A549 (cell line): Measurements from ENCODE around the gene RIT1. TPM values are rescaled to one million over a fixed set of nuclear protein-coding genes. Genes with fewer than 3 reads are reported as not detected.
A peak's percentile ranks its signal among the peaks of the same experiment; 100 is the strongest.

ENCODE experiments used
- BHLHE40 ChIP-seq: IDR thresholded peaks from 2 replicates; pipeline ENCODE4 v1.6.1; 2012; ENCODE audit warnings: low read depth, low read length, inconsistent platforms
- CBX8 ChIP-seq: fragments of 200-600 bp; sonication (generic); IDR thresholded peaks from 2 replicates; pipeline ENCODE4 v1.6.1; 2016
- CHD2 ChIP-seq: fragments of 150-350 bp; IDR thresholded peaks from 2 replicates; pipeline ENCODE4 v1.6.1; 2014; ENCODE audit warnings: low read length; ENCODE audit not compliant: partially characterized antibody
- EP300 ChIP-seq, 2 experiments: fragments of >200 bp; sonication (Bioruptor Twin); formaldehyde crosslinking; IDR thresholded peaks; 2 replicates in 1 of 2; 3 replicates in 1 of 2; pipeline ENCODE4 v1.6.1; 2016 to 2017
- FOSL2 ChIP-seq, 2 experiments: fragments of 450-650 bp in 1 of 2; fragments of >200 bp in 1 of 2; sonication (Bioruptor Twin) in 1 of 2; formaldehyde crosslinking; IDR thresholded peaks; 2 replicates each; pipeline versions ENCODE4 v1.5.0 to v1.6.1; 2016 to 2020; ENCODE audit warnings: mild to moderate bottlenecking in 1 of 2, moderate library complexity in 1 of 2
- FOXS1 ChIP-seq: fragments of 250-450 bp; sonication (Bioruptor Pico); IDR thresholded peaks from 2 replicates; pipeline ENCODE4 v1.5.0; 2020; ENCODE audit warnings: mild to moderate bottlenecking, moderate library complexity
- HEYL ChIP-seq: fragments of 250-450 bp; sonication (Bioruptor Pico); IDR thresholded peaks from 2 replicates; pipeline ENCODE4 v1.8.0; 2021; ENCODE audit warnings: mild to moderate bottlenecking, moderate library complexity
- HOXA7 ChIP-seq: fragments of 250-450 bp; sonication (Bioruptor Pico); IDR thresholded peaks from 2 replicates; pipeline ENCODE4 v1.5.0; 2020; ENCODE audit warnings: mild to moderate bottlenecking, moderate library complexity
- HOXB13 ChIP-seq: fragments of 250-450 bp; sonication (Bioruptor Pico); IDR thresholded peaks from 2 replicates; pipeline ENCODE4 v1.5.0; 2020; ENCODE audit warnings: low read depth, mild to moderate bottlenecking, moderate library complexity
- HOXB5 ChIP-seq: fragments of 250-450 bp; sonication (Bioruptor Pico); IDR thresholded peaks from 2 replicates; pipeline ENCODE4 v1.5.0; 2020; ENCODE audit warnings: mild to moderate bottlenecking, moderate library complexity
- JUN ChIP-seq, 2 experiments: fragments of >200 bp; sonication (Bioruptor Twin); formaldehyde crosslinking; IDR thresholded peaks; 2 replicates in 1 of 2; 3 replicates in 1 of 2; pipeline ENCODE4 v1.6.1; 2016 to 2017
- MYC ChIP-seq: IDR thresholded peaks from 2 replicates; pipeline ENCODE4 v1.6.1; 2012; ENCODE audit warnings: mild to moderate bottlenecking, inconsistent platforms, low read length, improper control_type of control experiment, borderline replicate concordance
- NFE2L2 ChIP-seq: fragments of 150-350 bp; conservative IDR thresholded peaks from 2 replicates; pipeline ENCODE4 v1.6.1; 2014; ENCODE audit warnings: low read length
- NR3C1 ChIP-seq: fragments of >200 bp; sonication (Bioruptor Twin); formaldehyde crosslinking; IDR thresholded peaks from 3 replicates; pipeline ENCODE4 v1.6.1; 2017
- PHF8 ChIP-seq: fragments of 200-600 bp; sonication (generic); IDR thresholded peaks from 2 replicates; pipeline ENCODE4 v1.6.1; 2016; ENCODE audit warnings: low read depth, mild to moderate bottlenecking, antibody characterized with exemption, moderate library complexity, borderline replicate concordance
- RFX5 ChIP-seq: fragments of 450-650 bp; IDR thresholded peaks from 2 replicates; pipeline ENCODE4 v1.7.1; 2014; ENCODE audit warnings: antibody characterized with exemption, mild to moderate bottlenecking, moderate library complexity
- SREBF2 ChIP-seq: fragments of 450-650 bp; IDR thresholded peaks from 2 replicates; pipeline ENCODE4 v1.6.1; 2014; ENCODE audit warnings: mild to moderate bottlenecking, moderate library complexity
- TFCP2L1 ChIP-seq: fragments of 250-450 bp; sonication (Bioruptor Pico); IDR thresholded peaks from 2 replicates; pipeline ENCODE4 v1.5.0; 2021; ENCODE audit warnings: mild to moderate bottlenecking
- TP53 ChIP-seq: fragments of 250-450 bp; sonication (Bioruptor Pico); IDR thresholded peaks from 2 replicates; pipeline ENCODE4 v1.5.0; 2021; ENCODE audit warnings: mild to moderate bottlenecking, moderate library complexity
- ZSCAN20 ChIP-seq: fragments of 250-450 bp; sonication (Bioruptor Pico); IDR thresholded peaks from 2 replicates; pipeline ENCODE4 v1.8.0; 2022; ENCODE audit warnings: mild to moderate bottlenecking, moderate library complexity
- polyA plus RNA-seq, 4 experiments: library from polyadenylated mRNA; depleted of rRNA in 3 of 4; stranded (reverse); fragments of >200 nt; fragmentation: RNase III in 1 of 4; extraction: RNeasy Plus Mini Kit Qiagen cat#74134 plus additional on column Dnase treatment in 1 of 4; gene quantifications; 2 replicates in 3 of 4; 3 replicates in 1 of 4; pipeline ENCODE4 v1.2.3, GENCODE V29; 2011 to 2017
- TF ChIP-seq, protein P1 (sequence below): fragments of 150-350 bp; IDR thresholded peaks from 2 replicates; pipeline ENCODE4 v1.6.1; 2014; ENCODE audit warnings: low read depth, mild to moderate bottlenecking, low read length
- TF ChIP-seq, protein P2 (sequence below): fragments of >200 bp; sonication (Bioruptor Twin); formaldehyde crosslinking; IDR thresholded peaks from 3 replicates; pipeline ENCODE4 v1.5.1; 2016
- TF ChIP-seq, protein P3 (sequence below): fragments of 250-450 bp; sonication (Bioruptor Pico); IDR thresholded peaks from 2 replicates; pipeline ENCODE4 v1.5.0; 2020; ENCODE audit warnings: low read depth, mild to moderate bottlenecking, moderate library complexity
- TF ChIP-seq, protein P4 (sequence below): IDR thresholded peaks from 2 replicates; pipeline ENCODE4 v1.6.1; 2012; ENCODE audit warnings: low read depth, borderline replicate concordance
- TF ChIP-seq, protein P5 (sequence below): fragments of >200 bp; sonication (Bioruptor Twin); formaldehyde crosslinking; IDR thresholded peaks from 2 replicates; pipeline ENCODE4 v1.6.1; 2016

The RIT1 gene
- polyA plus RNA-seq, 2 of the 4 experiments (the other 2 are of a cell fraction): 23.6 to 51.9 TPM

DNA sequence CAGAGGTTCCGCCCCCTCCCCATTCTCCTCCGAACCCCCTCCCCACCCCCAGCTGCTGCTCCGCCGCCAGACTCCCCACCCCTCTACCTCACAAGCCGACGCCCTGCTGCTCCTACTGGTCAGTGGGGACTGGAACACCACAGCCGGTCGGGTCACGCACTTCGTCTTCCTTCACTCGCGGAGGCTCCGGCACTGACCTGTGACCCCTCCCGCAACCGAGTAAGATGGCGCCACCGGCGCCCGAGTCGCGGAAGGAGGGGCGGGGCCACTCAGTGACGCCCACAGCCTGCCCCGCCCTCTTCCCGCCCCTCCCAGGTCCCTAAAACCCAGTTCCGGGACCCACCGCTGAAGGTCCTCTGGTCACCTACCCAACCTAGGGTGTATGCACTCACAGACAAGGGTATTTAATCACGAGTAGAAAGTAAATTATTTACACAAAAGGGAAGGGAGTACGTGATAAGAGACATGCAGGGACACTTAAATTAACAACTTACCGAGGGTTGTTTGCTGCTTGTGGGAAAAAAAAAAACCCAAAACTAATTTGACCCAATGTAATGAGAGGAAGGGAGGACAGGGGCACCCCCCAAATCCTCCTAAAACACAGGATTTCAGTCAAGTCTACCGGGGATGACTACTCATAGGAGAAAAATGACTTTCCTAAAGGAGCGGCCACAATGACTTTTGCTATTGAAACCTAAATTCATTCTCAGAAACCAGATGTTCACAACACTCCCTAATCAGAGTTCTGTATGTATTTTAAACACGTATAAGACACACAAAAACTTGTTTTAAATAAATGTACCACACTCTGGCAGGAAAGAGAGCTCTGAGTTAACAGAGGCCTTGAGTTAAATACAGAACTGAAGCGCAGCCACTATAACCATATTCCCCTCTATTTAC lies at the start of gene RIT1 (continued):
- TF ChIP-seq TFCP2L1: 0 out of 2 replicates have a peak, but pooled peaks have one; percentile 29
- no peak for TF ChIP-seq CBX8
- TF ChIP-seq JUN (IDR thresholded peaks at IDR 0.05): peak; percentile 3 to 80; a peak in 4 of 5 replicates
- TF ChIP-seq EP300 (IDR thresholded peaks at IDR 0.05): no peak
- TF ChIP-seq HOXA7 (CRISPR knock-in tag): peak; percentile 61; the same call in 1 of the 2 replicates
- TF ChIP-seq, protein P1, sequence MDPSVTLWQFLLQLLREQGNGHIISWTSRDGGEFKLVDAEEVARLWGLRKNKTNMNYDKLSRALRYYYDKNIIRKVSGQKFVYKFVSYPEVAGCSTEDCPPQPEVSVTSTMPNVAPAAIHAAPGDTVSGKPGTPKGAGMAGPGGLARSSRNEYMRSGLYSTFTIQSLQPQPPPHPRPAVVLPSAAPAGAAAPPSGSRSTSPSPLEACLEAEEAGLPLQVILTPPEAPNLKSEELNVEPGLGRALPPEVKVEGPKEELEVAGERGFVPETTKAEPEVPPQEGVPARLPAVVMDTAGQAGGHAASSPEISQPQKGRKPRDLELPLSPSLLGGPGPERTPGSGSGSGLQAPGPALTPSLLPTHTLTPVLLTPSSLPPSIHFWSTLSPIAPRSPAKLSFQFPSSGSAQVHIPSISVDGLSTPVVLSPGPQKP: no peak
- TF ChIP-seq HEYL (CRISPR knock-in tag): no peak
- no peak for TF ChIP-seq FOSL2 (IDR thresholded peaks at IDR 0.05)
- TF ChIP-seq FOSL2 (CRISPR knock-in tag; IDR thresholded peaks at IDR 0.05): no peak
- no peak for TF ChIP-seq TP53
- no peak for TF ChIP-seq MYC
- TF ChIP-seq FOXS1 (CRISPR knock-in tag): no peak
- TF ChIP-seq, protein P2, sequence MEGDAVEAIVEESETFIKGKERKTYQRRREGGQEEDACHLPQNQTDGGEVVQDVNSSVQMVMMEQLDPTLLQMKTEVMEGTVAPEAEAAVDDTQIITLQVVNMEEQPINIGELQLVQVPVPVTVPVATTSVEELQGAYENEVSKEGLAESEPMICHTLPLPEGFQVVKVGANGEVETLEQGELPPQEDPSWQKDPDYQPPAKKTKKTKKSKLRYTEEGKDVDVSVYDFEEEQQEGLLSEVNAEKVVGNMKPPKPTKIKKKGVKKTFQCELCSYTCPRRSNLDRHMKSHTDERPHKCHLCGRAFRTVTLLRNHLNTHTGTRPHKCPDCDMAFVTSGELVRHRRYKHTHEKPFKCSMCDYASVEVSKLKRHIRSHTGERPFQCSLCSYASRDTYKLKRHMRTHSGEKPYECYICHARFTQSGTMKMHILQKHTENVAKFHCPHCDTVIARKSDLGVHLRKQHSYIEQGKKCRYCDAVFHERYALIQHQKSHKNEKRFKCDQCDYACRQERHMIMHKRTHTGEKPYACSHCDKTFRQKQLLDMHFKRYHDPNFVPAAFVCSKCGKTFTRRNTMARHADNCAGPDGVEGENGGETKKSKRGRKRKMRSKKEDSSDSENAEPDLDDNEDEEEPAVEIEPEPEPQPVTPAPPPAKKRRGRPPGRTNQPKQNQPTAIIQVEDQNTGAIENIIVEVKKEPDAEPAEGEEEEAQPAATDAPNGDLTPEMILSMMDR: no peak
- no peak for TF ChIP-seq RFX5
- TF ChIP-seq, protein P3, sequence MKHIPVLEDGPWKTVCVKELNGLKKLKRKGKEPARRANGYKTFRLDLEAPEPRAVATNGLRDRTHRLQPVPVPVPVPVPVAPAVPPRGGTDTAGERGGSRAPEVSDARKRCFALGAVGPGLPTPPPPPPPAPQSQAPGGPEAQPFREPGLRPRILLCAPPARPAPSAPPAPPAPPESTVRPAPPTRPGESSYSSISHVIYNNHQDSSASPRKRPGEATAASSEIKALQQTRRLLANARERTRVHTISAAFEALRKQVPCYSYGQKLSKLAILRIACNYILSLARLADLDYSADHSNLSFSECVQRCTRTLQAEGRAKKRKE: no peak
- TF ChIP-seq PHF8: 0 out of 2 replicates have a peak, but pooled peaks have one; percentile 8
- TF ChIP-seq ZSCAN20: no peak
- TF ChIP-seq SREBF2: no peak
- TF ChIP-seq, protein P4, sequence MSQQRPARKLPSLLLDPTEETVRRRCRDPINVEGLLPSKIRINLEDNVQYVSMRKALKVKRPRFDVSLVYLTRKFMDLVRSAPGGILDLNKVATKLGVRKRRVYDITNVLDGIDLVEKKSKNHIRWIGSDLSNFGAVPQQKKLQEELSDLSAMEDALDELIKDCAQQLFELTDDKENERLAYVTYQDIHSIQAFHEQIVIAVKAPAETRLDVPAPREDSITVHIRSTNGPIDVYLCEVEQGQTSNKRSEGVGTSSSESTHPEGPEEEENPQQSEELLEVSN: no peak
- TF ChIP-seq NFE2L2: no peak
- TF ChIP-seq, protein P5, sequence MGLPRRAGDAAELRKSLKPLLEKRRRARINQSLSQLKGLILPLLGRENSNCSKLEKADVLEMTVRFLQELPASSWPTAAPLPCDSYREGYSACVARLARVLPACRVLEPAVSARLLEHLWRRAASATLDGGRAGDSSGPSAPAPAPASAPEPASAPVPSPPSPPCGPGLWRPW: no peak
- TF ChIP-seq NR3C1: no peak
- TF ChIP-seq HOXB5 (CRISPR knock-in tag): no peak
- no peak for TF ChIP-seq BHLHE40
- TF ChIP-seq CHD2: no peak
- TF ChIP-seq HOXB13: no peak
